GM12872 (cell line): Measurements from ENCODE around the gene KRTAP4-7.

Experiments used
- CTCF ChIP-seq: IDR thresholded peaks from 3 replicates; pipeline ENCODE4 v1.5.1; 2011; ENCODE audit warnings: low read depth, mild to moderate bottlenecking, low read length, moderate library complexity; ENCODE audit not compliant: insufficient read depth

The KRTAP4-7 gene

GRCh38 chr17:41133880-41134735, 50.2 kb downstream of the KRTAP4-7 start:
- no peak for TF ChIP-seq CTCF
